MM.1S (cell line): Measurements from ENCODE around the gene PTPRD.

Experiments
- EZH2 ChIP-seq: fragments of 300-600 bp; sonication (generic); optimal IDR thresholded peaks from 2 replicates; pipeline ENCODE3; 2017; ENCODE audit warnings: low read depth, mild to moderate bottlenecking, antibody characterized with exemption, low read length, mixed read lengths
- TF ChIP-seq, protein P1 (sequence below): fragments of 300-600 bp; sonication (generic); IDR thresholded peaks from 2 replicates; pipeline ENCODE4 v1.5.1; 2016; ENCODE audit warnings: antibody characterized with exemption, low read length, mixed read lengths

DNA sequence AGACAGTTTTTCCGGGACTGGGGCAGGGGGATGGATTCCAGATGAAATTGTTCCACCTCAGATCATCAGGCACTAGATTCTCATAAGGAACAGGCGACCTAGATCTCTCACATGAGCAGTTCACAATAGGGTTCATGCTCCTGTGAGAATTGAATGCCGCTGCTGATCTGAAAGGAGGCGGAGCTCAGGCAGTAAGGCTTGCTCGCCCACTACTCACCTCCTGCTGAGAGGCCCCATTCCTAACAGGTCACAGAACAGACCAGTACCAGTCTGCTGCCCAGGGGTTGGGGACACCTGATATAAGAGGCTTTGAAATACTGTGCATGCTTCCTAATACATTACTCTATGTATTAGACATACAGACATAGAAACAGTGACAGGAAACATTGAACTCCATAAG lies 41.1 kb downstream of the PTPRD start:
- TF ChIP-seq, protein P1, sequence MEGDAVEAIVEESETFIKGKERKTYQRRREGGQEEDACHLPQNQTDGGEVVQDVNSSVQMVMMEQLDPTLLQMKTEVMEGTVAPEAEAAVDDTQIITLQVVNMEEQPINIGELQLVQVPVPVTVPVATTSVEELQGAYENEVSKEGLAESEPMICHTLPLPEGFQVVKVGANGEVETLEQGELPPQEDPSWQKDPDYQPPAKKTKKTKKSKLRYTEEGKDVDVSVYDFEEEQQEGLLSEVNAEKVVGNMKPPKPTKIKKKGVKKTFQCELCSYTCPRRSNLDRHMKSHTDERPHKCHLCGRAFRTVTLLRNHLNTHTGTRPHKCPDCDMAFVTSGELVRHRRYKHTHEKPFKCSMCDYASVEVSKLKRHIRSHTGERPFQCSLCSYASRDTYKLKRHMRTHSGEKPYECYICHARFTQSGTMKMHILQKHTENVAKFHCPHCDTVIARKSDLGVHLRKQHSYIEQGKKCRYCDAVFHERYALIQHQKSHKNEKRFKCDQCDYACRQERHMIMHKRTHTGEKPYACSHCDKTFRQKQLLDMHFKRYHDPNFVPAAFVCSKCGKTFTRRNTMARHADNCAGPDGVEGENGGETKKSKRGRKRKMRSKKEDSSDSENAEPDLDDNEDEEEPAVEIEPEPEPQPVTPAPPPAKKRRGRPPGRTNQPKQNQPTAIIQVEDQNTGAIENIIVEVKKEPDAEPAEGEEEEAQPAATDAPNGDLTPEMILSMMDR = no peak
- no peak for TF ChIP-seq EZH2
